VCaP (cell line): ENCODE results near the gene STX10.

Source experiments
- H3K27ac ChIP-seq: fragments of 450-650 bp; 2 replicates; pipeline ENCODE4 v1.5.1; 2017
- TF ChIP-seq, protein P1 (sequence below): fragments of 450-650 bp; conservative IDR thresholded peaks from 2 replicates; pipeline ENCODE4 v1.5.1; 2017; ENCODE audit warnings: mild to moderate bottlenecking, moderate library complexity

STX10 gene

DNA sequence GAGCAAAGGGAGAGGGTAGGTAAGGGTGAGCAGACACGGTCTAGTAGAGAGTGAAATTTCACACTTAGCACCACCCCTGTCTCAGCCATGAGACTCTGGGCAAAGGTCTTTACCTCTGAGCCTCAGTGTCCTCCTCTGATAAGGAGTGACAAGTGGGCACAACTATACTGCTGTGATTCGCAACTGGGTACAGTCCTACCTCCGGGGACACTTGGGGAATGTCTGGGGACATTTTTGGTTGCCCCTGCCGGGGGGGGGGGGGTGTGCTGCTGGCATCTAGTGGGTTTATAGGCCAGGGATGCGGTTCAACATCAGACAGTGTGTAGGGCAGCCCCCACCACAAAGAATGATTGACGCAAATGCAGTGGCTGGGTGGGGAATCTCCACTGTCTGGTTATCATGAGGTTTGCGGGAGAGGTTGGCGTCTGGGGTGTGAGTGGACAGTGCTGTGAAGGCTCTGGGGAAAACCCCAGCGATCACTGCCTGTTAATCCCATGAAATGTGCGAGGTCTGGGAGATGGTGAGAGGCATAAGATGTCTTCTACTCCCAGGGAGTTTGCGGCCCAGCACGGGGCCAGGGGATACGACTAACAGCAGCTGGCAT is 27.8 kb downstream of the STX10 start:
- H3K27ac ChIP-seq: no peak overlapping the region

DNA sequence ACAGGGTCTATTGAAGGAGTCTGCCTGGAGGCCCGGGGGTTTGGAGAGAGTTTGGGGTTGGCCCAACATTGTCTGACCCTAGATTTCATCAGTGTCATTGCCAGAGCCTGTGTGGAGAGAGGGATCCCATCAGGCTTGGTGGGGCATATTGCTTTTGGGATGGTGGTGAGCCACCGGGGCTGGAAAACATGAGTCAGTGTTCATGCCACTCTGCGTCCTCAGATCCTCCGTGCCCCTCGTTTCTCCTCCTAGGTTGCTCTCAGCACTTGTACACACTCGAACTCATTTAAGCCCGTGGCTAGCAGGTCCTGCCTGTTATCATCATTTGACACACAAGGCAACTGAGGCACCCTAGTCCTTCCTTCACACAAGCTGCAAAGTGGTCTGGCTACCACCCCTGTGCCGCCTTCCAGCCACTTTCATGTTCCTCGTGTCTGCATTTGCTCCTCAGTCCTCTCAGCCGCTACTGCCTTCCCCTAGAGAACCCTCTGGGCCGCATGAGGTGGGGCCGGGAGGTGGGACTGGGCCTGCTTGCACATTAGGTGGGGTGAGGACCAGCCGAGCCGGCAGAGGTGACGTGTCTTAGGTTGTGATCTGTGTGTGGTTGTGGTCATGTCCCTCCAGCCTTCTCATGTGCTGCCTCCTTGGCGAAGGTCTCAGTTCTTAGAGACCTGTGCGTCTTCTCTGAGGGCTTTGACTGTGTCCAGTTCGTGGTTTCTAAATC is 28.5 kb downstream of the STX10 start:
- no peak overlapping the region for H3K27ac ChIP-seq
- TF ChIP-seq, protein P1, sequence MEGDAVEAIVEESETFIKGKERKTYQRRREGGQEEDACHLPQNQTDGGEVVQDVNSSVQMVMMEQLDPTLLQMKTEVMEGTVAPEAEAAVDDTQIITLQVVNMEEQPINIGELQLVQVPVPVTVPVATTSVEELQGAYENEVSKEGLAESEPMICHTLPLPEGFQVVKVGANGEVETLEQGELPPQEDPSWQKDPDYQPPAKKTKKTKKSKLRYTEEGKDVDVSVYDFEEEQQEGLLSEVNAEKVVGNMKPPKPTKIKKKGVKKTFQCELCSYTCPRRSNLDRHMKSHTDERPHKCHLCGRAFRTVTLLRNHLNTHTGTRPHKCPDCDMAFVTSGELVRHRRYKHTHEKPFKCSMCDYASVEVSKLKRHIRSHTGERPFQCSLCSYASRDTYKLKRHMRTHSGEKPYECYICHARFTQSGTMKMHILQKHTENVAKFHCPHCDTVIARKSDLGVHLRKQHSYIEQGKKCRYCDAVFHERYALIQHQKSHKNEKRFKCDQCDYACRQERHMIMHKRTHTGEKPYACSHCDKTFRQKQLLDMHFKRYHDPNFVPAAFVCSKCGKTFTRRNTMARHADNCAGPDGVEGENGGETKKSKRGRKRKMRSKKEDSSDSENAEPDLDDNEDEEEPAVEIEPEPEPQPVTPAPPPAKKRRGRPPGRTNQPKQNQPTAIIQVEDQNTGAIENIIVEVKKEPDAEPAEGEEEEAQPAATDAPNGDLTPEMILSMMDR: no peak

More for the DNA sequence above, 27.8 kb downstream of the STX10 start:
- TF ChIP-seq, protein P1: no peak

DNA sequence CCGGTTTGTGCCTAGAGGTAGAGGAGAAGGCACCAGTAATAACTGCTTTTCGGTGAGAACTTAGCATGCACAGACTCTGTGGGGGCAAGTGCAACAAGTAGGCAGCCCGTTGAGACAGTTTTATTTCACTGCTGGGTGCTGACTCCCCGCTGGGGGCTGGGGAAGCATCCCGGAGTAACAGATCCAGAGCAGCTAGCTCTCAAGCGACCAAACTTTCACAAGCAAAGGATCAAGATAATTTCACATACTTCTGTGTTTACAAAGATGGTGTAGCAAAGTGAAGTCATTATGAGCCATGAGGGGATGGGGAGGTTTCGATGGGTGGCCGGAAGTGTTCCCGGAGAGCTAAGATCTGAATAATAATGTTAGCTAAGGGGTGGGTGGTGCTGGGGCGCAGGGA is 29.4 kb downstream of the STX10 start:
- H3K27ac ChIP-seq: no peak overlapping the region
- TF ChIP-seq, protein P1: no peak

DNA sequence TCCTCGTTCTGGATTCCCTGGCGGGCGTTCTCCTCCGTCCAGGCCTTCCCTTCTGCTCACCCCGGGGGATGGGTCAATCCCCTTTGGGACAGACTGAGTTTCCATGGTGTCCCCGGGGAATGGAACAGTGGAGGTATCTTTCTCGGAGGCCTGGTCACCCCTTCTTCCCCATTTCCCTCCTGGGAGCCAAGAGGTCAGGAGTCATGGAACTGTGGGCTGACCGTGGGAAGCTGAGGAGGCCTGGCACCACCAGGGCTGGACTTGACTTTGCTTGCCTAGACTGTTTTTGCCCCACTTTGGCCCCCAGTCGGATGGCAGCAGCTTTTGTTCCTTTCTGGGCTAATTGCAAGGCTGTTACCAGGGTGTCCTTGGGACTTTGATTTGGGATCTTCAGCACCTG is 30.1 kb downstream of the STX10 start:
- no peak overlapping the region; the same call in 1 of the 2 replicates for H3K27ac ChIP-seq
- TF ChIP-seq, protein P1: no peak

DNA sequence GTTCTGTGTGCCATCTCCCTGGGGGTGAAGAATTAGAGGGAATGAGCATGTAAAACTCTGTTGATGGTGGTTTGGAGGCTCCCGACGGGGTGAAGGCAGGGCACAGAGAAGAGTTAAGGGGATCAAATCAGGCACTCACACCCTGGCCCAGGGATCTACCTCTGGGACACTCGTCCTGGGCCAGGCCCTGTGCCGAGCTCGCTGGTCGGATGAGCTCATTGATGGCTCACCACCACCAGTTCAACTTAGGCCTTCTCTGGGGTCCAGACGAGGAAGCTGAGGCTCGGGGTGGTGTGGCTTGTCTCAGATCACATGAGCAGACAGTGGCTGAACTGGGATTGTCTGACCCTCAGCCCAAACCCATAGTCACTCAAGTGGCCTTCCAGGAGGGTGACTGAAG is 30.5 kb downstream of the STX10 start:
- peak overlapping the region; percentile 84; the same call in 1 of the 2 replicates for H3K27ac ChIP-seq
- TF ChIP-seq, protein P1: no peak

DNA sequence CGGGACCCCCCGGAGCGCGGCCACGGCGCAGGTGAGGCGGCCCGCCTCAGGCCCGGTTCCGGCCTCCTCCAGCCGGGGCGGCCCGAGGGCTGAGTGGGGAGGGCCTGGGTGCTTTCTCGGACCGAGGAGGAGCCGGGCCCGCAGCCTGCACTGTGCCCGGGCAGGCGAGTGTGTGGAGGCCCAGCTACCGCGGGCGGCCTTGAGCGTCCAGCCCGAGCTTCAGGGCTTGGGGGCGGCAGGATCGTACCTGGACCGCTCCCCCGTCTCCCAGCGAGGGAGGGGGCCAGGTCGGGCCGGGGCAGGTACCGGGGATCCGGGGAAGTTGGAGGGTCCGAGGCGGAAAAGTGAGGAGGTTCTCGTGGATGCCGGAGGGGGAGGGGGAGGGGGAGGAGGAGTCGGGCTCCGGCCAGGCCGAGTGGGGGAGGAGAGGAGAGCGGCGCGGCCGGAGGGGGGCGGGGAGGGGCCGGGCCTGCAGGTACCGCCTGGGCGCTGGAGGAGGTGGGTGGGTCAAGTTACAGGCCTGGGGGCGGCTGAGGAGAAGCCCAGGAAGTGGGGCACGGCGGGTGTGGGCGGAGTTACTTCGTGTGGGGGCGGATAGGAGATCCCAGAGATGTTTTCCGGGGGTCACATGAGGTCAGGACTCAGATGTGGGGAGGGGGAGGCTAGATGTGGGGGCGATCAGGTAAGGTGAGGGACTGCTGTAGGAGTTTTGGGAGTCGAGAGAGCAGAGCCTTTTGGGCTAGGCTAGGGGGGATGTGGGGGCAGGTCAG is 31.6 kb downstream of the STX10 start:
- peak overlapping the region; percentile 84 for H3K27ac ChIP-seq
- TF ChIP-seq, protein P1: no peak

DNA sequence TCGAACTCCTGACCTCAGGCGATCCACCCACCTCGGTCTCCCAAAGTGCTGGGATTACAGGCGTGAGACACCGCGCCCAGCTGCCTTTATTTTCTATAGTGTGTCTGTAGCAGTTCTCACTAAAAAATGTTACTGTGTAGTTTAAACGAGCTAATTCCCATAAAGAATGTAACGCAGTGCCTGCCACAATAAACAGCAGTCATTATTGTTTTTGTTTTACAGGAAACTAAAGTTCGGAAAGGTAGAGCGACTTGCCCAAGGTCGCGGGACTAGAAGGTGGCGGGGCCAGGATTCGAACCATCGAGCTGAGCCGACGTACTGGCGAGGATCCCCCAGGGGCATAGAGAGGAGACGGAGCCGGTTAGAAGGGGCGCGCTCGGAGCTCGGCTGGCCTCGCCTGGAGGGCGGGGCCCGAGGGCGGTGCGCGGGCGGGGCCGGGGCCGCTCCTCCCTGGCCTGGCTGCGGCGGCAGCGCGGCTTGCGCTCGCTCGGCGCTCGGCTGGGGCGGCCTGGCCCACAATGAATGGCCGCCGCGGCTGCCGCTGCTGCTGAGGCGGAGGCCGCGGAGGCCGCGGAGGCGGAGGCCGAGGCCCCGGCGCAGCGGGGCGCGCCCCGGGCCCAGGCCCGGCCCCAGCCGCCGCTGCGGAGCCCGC is 32.3 kb downstream of the STX10 start, which contains the start of gene NACC1:
Gene NACC1, plus strand, starts transcription at position 493 of the 652 bp plus-strand sequence. CDS start 16,944 bp downstream, outside the sequence.
- TF ChIP-seq, protein P1: no peak
- H3K27ac ChIP-seq: peak within 1 kb of the TSS; percentile 84
